Parathyroid adenoma (tissue), 2 donors: ENCODE measurements around the gene CRMP1.

Experiments
- H2AFZ ChIP-seq: fragments of 300-600 bp; sonication (generic); one replicate; pipeline ENCODE4 v1.7.0; 2017; ENCODE audit warnings: antibody characterized with exemption, mild to moderate bottlenecking
- H3K27ac ChIP-seq: fragments of 300-600 bp; sonication (generic); one replicate; pipeline ENCODE4 v1.7.0; 2017
- H3K27me3 ChIP-seq: fragments of 300-600 bp; sonication (generic); one replicate; pipeline ENCODE4 v1.7.0; 2017; ENCODE audit warnings: low read length; ENCODE audit not compliant: control insufficient read depth, insufficient read depth
- H3K36me3 ChIP-seq: fragments of 300-600 bp; sonication (generic); one replicate; pipeline ENCODE4 v1.7.0; 2017; ENCODE audit warnings: low read length; ENCODE audit not compliant: control insufficient read depth, insufficient read depth
- H3K4me1 ChIP-seq: fragments of 300-600 bp; sonication (generic); one replicate; pipeline ENCODE4 v1.7.0; 2017; ENCODE audit warnings: control low read depth
- H3K4me2 ChIP-seq: fragments of 300-600 bp; sonication (generic); one replicate; pipeline ENCODE4 v1.7.0; 2017; ENCODE audit warnings: low read length
- H3K4me3 ChIP-seq: fragments of 300-600 bp; sonication (generic); one replicate; pipeline ENCODE4 v1.7.0; 2017; ENCODE audit warnings: low read depth, low read length
- H3K79me2 ChIP-seq: fragments of 300-600 bp; sonication (generic); one replicate; pipeline ENCODE4 v1.7.0; 2017; ENCODE audit warnings: control low read depth
- H3K9ac ChIP-seq: fragments of 300-600 bp; sonication (generic); one replicate; pipeline ENCODE4 v1.7.0; 2017; ENCODE audit warnings: mild to moderate bottlenecking
- H3K9me3 ChIP-seq: fragments of 300-600 bp; sonication (generic); one replicate; pipeline ENCODE4 v1.7.0; 2017; ENCODE audit warnings: low read length; ENCODE audit not compliant: control insufficient read depth
- TF ChIP-seq, protein P1 (sequence below): fragments of 300-600 bp; sonication (generic); IDR thresholded peaks from one replicate; pipeline ENCODE4 v1.7.0; 2017; ENCODE audit warnings: antibody characterized with exemption, mild to moderate bottlenecking
- donor health status: primary hyperparathyroidism.

Gene CRMP1

DNA sequence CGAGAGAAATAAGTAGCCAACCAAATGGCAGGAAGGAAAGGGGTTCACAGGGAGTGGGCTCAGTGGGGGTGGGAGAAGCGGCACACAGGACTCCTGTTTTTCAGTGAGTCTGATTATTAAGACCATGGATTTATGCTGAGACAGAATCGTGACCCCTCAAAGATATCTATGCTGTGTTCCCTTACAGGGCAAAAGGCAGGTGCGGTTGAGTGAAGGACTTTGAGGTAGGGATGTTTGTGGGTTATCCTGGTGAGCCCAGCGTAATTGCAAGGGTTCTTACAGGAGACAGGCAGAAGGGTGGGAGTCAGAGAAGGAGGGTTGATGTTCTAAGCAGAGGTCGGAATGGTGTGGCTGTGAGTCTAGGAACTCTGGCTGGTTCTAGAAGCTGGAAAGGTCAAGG, 108.9 kb downstream of the CRMP1 start:
- TF ChIP-seq, protein P1, sequence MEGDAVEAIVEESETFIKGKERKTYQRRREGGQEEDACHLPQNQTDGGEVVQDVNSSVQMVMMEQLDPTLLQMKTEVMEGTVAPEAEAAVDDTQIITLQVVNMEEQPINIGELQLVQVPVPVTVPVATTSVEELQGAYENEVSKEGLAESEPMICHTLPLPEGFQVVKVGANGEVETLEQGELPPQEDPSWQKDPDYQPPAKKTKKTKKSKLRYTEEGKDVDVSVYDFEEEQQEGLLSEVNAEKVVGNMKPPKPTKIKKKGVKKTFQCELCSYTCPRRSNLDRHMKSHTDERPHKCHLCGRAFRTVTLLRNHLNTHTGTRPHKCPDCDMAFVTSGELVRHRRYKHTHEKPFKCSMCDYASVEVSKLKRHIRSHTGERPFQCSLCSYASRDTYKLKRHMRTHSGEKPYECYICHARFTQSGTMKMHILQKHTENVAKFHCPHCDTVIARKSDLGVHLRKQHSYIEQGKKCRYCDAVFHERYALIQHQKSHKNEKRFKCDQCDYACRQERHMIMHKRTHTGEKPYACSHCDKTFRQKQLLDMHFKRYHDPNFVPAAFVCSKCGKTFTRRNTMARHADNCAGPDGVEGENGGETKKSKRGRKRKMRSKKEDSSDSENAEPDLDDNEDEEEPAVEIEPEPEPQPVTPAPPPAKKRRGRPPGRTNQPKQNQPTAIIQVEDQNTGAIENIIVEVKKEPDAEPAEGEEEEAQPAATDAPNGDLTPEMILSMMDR: no peak
- no peak overlapping the region for H3K27ac ChIP-seq
- H3K9ac ChIP-seq: no peak overlapping the region
- no peaks in the 10 kb centered on the region for H3K79me2 ChIP-seq
- no peak overlapping the region for H3K4me2 ChIP-seq
- H3K4me1 ChIP-seq: no peaks in the 10 kb centered on the region
- no peak overlapping the region for H3K4me3 ChIP-seq
- H3K36me3 ChIP-seq: no peaks in the 10 kb centered on the region
- no peak overlapping the region for H2AFZ ChIP-seq
- H3K9me3 ChIP-seq: no peaks in the 10 kb centered on the region
- no peaks in the 10 kb centered on the region for H3K27me3 ChIP-seq

DNA sequence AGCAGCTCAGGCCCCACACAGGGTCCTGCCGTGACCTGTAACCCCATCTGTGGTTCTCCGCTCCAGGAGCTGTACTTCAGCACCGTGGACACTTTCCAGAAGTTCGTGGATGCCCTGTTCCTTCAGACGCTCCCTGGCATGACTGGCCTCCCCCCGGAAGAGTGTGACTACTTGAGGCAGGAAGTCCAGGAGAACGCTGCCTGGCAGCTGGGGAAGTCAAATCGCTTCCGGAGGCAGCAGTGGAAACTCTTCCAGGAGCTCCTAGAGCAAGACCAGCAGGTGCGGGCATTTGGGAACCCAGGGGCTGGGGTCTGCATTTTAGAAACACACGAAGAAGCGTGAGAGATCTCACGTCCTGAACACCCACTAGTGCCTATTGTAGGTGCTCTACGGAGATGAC, 109.4 kb downstream of the CRMP1 start:
- Histone ChIP-seq H3K27ac (no peak overlapping the region), H3K36me3 (no peaks in the 10 kb centered on the region), H3K79me2 (no peaks in the 10 kb centered on the region), H3K4me3 (no peak overlapping the region), H3K9me3 (no peaks in the 10 kb centered on the region), H3K27me3 (no peaks in the 10 kb centered on the region), H3K9ac (no peak overlapping the region), H2AFZ (no peak overlapping the region), H3K4me1 (no peaks in the 10 kb centered on the region), H3K4me2 (no peak overlapping the region)
- TF ChIP-seq, protein P1: no peak

DNA sequence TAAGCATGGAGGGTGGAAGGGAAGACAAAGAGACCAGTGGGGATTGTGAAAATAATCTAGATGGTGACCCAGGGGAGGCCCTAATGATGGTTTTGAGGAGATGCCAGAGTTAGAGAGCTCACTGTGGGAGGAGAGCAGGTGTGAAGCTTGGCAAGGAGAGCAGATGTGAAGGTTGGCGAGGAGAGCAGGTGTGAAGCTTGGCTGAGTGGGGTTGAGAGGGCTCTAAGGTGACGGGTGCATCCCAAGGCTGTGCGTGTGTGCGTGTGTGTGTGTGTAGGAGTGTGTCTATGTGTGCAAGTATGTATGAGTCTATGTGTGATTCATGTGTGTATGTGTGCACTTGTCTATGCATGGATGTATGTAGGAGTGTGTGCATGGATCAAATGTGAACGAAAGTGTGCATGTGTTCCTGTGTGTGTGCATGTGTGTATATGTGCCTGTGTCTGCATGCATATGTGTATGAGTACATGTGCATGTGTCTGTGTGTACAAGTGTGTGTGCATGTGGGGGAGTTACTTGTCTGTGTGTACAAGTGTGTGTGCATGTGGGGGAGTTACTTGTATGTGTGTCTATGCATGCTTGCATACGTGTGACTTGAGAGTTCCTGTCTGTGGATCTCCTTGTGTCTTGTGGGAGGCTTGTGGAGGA, 109.9 kb downstream of the CRMP1 start:
- no peaks in the 10 kb centered on the region for H3K4me1 ChIP-seq

DNA sequence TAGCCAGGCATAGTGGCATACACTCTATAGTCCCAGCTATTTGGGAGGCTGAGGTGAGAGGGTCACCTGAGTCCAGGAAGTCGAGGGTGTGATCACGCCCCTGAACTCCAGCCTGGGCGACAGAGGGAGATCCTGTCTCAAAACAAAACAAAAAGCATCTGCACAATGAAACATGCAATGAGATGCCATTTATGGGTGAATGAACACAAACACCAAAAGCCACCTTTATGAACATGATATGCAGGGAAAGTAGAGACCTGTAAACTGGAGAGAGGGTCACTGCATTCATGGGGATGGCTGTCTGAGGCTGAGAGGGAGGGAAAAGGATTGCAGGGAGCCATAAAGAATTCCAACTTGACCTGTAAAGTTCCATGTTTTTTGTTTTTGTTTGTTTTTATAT, 111.2 kb downstream of the CRMP1 start:
- no peaks in the 10 kb centered on the region for H3K9me3 ChIP-seq
- H3K4me3 ChIP-seq: no peak overlapping the region
- H3K4me2 ChIP-seq: no peak overlapping the region
- H2AFZ ChIP-seq: no peak overlapping the region
- no peaks in the 10 kb centered on the region for H3K36me3 ChIP-seq
- H3K79me2 ChIP-seq: no peaks in the 10 kb centered on the region
- H3K27ac ChIP-seq: no peak overlapping the region
- no peak overlapping the region for H3K9ac ChIP-seq
- TF ChIP-seq, protein P1: no peak
- no peaks in the 10 kb centered on the region for H3K4me1 ChIP-seq
- no peaks in the 10 kb centered on the region for H3K27me3 ChIP-seq

More for the DNA sequence above, 109.9 kb downstream of the CRMP1 start:
- Histone ChIP-seq H3K4me3 (no peak overlapping the region), H3K9ac (no peak overlapping the region), H3K27ac (no peak overlapping the region), H3K27me3 (no peaks in the 10 kb centered on the region), H3K79me2 (no peaks in the 10 kb centered on the region), H2AFZ (no peak overlapping the region), H3K36me3 (no peaks in the 10 kb centered on the region), H3K9me3 (no peaks in the 10 kb centered on the region), H3K4me2 (no peak overlapping the region)
- TF ChIP-seq, protein P1: no peak

DNA sequence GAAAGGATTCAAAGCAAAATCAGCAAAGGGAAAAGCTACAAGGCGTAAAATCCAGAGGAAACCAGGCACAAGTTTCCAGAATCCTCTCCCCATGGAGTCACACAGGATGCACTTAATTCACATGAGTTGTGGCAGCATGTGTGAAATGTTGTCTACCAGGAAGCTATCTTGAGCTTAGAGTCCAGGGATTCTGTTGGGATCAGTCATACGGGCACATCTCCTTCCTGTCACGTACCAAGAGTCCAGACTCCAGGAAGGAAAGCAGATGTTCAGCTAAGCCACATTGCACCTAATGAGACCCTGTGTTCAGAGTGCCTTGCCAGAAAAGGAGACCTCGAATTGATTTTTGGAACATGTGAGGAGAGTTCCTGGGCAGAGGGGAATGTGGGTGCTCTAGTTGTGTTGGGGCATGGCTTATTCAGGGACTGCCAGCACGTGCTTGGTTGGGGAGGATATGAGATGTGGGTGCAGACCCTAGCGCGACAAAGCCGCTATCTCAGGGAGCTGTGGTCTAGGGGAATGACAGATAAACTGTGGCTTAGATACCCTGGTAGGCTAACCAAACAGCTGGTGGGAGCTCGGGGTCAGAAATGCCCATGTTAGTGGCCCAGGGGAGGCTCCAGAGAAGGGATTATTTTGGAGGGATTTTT, 111.9 kb downstream of the CRMP1 start:
- Histone ChIP-seq H3K4me3 (no peak overlapping the region), H3K4me2 (no peak overlapping the region), H3K9ac (no peak overlapping the region), H3K36me3 (no peaks in the 10 kb centered on the region), H2AFZ (no peak overlapping the region), H3K27ac (no peak overlapping the region), H3K79me2 (no peaks in the 10 kb centered on the region), H3K27me3 (no peaks in the 10 kb centered on the region), H3K4me1 (no peaks in the 10 kb centered on the region), H3K9me3 (no peaks in the 10 kb centered on the region)
- TF ChIP-seq, protein P1: no peak
